Hematopoietic multipotent progenitor cell treated with erythropoietin and hydrocortisone succinate and interleukin-3 and kit ligand, for 4 days (in vitro differentiated cells): ENCODE results near the gene DNM3.
A peak's percentile ranks its signal among the peaks of the same experiment; 100 is the strongest.
"Not testable (repeated sequence)": the region's sequence is repeated elsewhere in the genome, so short reads cannot be mapped to it uniquely, and the experiment has no call there.

Experiments used
- DNase-seq: peaks from one replicate; pipeline ENCODE4 v3.0.0-alpha.2; 2015

Gene DNM3

DNA sequence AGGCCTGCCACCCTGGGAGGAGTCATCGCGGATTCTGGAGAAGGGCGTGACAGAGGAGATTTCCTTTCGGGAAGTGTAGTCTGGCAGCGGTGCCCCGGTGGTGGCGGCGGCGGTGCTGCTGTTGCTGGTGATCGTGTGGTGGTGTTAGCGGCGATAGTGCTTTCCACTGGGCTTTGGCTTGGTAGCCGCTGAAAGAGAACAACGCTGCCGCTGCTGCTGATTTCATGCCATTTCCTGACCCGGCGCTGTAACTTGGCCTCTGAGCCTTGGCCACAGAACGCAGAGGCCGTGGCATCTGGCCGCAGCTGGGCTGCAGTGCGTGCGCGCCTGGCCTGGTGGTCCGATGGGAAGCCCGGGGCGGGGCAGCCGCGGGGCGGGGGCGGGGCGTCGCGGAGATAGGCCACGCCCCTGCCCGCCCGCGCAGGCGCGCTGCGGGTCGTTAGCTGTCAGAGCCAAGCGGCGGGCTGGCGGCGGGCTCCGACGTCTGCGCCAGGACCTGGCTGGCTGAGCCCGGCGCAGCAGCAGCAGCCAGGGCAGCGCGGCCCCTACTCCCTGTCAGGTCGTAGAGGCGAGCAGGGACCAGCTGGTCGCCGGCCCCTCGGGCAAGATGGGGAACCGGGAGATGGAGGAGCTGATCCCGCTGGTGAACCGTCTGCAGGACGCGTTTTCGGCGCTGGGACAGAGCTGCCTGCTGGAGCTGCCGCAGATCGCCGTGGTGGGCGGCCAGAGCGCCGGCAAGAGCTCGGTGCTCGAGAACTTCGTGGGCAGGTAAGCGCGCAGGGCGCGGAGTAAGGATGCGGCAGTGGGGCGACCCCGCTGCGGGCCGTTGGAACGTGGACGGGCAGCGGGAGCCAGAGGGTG is at the start of gene DNM3:
DNM3 (plus strand) TSS at position 449 of the 861 bp plus-strand sequence; CDS start at position 608, 159 bp downstream.
- DNase-seq, result peak; percentile 86

DNA sequence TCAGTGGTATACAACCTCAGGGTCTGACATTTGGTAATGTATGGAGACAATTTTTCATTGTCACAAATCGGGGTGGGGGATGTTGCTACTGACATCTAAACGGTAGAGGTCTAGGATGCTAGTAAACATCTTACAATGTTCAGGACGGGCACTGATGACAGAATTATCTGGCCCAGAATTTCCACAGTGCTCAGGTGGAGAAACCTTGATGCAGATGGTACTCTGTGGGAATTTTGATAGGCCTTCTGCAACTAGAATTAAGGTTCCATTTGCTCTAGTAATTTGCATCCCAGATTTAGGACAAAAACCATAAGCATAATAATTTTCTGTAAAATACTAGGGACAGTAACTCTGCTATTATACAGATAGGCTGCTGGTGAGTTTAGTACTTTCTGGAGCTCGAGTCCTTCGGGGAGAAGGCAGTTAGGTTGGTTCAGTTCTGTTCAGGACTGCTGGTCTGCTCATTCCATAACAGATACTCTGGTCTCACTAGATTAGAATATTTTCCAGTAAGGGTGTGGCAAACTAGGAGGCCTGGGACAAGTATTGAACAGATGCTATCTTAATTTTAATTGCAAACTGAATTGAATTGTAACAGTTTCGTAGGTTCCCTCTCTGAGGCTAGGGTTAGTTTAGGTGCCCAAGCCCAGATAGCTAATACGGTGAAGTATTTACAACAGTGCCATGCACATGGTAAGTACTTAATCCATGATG is 48.5 kb upstream of the DNM3 start:
- DNase-seq, result peak; percentile 60

DNA sequence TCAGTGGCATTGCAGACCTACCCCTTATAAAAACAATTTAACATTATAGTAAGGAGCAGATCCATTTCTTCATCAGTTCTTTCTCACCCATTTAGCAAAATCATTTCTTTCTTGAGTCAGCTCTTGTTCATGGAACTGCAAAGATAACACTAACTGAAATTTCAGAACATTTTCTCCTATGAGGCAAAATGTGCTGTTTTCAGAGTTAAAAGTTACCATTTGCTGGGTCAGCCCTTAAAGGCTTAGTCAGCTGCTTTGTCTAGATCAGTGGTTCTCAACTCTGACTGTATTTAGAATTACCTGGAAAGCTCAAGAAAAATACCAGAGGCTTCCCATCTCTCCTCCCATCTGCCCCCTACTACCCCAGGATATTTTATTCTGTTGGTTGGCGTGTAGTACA is 47.7 kb upstream of the DNM3 start:
- DNase-seq, result no peak

DNA sequence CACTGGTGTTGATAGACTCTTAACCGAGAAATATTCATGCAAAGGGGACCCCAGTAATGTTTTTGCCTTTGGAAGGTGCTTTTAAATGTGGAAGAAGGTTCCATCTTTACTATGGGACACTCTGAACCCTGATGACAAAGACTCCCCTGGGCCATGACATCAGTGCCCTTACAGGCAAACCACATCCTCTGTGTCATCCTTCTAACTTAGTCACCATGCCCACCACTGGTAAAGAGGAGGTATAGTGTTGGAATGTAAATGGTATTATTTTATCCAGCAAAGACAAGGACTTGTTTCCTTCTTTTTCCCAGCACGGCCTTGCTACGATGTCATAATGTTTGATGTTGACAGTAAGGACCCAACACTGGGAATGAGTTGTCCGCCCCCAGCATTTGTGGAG is 47.2 kb upstream of the DNM3 start:
- DNase-seq, result peak; percentile 60

DNA sequence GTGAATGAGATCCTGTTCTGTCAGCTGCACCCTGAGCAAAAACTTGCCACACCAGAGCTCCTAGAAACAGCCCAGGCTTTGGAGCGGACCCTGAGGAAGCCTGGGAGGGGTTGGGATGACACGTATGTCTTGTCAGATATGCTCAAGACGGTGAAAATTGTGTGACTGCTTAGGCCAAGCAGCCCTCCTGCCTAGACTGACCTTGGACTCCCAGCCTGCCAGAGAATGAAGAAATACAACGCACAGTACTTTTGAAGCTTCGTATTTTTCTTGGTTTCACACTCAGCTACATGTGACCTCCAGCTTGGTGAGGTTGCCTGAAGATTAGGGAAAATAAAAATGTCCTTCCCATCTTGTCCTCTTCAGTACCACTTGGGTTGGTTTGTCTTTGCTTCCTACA is 44.7 kb upstream of the DNM3 start:
- DNase-seq, result no peak

DNA sequence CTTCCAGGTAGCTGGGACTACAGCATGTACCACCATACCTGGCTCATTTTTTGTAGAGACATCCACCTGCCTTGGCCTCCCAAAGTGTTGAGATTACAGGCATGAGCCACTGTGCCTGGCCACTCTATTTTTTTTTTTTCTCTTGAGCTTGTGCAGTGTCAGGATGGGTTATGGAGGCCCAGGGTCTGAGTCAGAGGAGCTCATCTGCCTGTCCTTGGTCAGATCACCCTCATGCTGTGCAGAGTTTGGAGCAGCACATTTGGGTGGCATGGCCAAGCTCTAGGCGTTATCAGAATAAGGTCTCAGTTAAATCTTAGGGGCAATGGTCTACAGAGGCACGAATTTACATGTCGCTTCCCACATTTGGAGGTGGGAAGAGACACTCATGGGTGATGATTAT is 43.0 kb upstream of the DNM3 start:
- no peak for DNase-seq

DNA sequence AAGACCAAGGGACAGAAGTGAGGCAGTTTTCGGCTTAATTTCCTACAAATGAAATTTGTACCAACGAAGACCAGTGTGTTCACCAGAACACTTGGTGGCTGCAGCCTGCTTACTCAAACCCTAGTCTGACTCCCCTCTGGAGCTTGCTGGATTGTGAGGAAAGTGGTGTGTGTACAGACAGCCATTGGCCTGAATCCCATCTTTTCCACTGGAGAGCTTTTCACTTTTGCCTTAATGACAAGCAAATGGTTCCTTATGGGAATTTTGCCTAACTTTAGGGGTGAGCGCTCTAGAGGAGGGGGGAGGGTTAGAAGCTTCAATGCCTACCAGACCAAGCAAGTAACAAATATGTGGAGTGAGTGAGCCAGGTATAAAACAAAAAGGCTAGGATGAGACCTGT is 42.5 kb upstream of the DNM3 start:
- no peak for DNase-seq

DNA sequence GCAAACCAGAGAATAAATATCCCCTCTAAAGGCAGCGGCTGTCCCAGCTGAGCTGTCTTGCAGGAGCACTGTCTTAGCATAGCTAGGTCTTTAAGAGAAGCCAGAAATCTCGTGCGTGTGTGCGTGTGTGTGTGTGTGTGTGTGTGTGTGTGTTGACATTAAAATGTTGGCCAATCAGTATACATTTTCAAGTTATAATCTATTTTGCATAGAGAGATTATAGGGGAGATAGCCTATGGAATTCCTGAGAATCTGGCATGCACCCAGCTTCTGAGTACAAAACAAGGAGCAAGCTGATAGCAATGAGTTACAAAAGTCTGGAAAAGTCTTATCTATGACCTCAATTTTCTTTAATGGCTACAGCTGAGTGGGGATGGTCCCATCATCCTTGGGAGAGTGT is 42.1 kb upstream of the DNM3 start:
- DNase-seq, result no peak

DNA sequence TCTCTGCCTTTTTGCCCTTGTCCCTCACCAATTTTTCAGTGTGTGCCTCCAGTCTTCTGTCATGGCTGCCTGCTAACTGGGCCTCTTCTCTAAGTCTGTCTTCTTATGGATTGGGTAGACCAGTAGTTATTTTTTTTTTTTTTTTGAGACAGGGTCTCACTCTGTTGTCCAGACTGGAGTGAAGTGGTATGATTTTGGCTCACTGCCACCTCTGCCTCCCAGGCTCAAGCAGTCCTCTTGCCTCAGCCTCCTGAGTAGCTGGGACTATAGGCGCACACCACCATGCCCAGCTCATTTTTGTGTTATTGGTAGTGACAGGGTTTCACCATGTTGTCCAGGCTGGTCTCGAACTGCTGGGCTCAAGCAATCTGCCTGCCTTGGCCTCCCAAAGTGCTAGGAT is 41.6 kb upstream of the DNM3 start:
- not testable (repeated sequence) for DNase-seq

DNA sequence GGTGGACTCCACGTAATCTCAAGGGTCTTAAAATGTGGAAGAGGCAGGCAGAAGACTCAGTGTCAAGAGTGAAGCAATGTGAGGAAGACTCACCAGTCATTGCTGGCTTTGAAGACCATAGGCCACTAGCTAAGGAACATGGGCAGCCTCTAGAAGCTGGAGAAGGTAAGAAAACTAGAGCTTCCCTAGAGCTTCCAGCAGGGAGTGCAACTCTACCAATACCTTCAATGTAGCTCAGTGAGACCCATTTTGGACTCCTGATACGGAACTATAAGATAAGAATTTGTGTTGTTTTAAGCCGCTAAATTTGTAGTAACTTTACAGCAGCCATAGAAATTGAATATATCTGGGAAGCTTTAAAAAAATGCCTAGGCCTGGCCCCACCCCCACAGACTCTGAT is 41.0 kb upstream of the DNM3 start:
- peak; percentile 44 for DNase-seq

DNA sequence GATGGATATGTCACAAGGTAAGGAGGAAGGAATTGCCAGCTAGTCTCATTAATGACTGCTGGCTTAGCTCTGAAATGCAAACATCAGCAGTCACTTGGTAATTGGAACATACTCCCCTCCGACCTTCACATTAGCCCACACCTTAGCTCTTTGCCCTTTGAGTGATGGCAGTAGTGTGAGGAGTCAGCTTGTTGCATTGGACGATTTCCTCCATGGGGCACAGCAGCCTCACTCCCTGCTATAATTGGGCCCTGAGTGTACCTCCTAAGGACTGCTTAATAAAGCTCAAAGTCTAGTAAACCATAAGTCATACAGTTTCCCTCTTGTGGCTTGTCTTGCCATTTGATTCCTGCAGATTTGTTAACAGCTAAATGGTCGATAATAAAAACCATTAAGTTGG is 40.4 kb upstream of the DNM3 start:
- peak; percentile 23 for DNase-seq

DNA sequence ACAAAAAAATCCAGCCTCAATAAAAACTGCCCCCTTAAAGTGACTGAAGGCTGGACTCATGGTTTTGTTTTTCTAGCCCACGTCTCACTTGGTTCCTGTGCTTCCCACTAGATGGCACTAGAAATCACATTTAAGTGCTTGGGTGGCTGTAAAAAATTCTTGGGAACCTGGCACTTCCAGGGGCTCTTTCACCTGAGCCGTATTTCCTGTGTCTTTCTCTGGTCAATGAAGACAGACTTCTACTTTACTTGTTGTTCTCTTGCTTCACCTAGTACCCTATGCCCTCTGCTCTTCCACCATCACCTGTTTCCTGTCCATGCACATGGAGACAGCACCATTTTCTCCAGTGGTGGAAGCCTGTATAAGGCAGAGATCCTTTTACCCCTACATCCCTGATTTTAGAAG is 39.8 kb upstream of the DNM3 start:
- DNase-seq, result peak; percentile 77

DNA sequence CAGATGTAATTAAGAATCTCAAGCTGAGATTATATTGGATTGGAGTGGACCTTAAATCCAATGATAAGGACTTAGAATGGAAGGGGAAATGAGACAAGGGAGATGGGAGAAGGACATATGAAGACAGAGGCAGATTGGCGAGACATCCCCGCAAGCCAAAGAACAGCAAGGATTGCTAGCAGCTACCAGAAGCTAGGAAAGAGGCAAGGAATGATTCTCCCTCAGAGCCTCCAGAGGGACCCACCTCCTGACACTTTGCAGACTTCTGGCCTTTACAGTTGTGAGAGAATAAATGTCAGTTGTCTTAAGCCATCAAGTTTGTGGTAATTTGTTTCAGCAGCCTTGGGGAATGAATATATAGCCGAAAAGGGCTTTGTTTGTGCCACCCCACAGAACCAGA is 39.1 kb upstream of the DNM3 start:
- DNase-seq, result no peak

DNA sequence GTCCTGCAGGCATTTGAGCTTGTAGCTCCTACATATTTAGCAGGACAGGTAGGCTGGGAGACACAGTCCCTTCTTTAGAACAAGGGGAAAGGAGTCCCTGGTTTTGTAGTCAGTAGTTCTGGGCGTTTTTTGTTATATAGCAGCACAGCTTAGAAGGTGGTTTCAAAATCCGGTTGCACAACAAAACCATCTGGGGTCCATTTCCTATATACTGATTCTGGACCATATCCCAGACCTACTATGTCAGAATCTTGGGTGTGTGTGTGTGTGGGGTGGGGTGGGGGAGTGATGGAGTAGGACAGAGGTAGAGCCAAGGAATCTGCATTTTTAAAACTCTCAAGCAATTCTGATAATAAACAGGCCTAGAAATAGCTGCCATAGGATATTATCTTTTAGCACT is 38.3 kb upstream of the DNM3 start:
- peak; percentile 73 for DNase-seq

DNA sequence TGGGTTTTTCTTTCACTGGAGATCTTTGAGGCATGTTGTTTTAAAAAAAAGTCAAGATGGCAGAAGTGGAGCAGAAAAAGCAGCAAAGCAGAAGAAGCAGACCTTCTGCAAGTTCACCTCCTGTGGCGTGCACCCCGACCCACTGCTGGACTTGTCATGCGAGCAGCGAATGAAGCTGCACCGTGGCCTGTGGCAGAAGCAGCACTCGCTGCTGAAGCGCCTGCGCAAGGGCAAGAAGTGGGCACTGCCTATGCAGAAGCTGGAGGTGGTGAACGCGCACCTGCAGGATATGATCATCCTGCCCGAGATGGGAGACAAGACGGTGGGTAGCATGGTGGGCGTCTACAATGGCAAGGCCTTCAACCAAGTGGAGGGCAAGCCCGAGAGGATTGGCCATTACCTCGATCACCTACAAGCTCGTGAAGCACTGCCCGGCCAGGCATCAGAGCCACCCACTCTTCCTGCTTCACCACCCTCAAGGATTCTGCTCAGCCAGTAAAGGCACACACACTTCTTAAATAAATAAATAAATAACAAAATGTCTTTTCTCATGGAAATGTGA is 37.8 kb upstream of the DNM3 start:
- no peak for DNase-seq

DNA sequence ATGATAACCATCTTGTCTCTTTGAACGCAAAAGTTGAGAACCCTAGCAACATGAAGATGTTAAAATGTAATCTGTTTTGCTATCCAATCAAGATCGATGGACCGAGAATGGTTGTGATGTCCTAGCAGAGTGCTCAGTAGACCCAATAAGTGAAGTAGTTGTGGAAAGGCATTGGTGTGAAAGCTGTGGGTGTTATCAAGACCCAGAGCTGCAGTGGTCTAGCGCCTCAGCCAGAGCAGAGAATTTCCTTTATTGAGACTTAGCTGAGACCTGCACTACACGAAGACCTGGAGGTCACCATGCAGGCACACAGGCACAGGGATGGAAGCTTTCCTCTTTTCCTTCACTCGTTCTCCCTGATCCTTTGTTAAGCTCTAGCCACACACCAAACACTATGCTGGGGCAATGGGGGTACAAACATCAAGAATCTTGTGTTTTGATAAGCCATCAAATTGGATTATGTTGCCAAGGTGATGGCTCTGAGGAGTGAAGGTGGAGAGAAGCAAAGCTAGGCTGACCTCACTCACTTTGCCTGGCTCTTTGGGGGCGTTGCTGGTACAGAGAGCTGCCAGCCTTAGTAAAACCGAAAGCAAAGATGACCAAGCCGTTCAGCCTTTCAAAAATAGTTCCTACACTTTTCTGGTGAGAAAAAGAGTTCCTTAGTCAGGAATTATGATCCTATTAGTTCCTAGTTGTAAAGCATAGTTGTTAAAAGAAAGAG is 35.7 kb upstream of the DNM3 start:
- peak; percentile 34 for DNase-seq

DNA sequence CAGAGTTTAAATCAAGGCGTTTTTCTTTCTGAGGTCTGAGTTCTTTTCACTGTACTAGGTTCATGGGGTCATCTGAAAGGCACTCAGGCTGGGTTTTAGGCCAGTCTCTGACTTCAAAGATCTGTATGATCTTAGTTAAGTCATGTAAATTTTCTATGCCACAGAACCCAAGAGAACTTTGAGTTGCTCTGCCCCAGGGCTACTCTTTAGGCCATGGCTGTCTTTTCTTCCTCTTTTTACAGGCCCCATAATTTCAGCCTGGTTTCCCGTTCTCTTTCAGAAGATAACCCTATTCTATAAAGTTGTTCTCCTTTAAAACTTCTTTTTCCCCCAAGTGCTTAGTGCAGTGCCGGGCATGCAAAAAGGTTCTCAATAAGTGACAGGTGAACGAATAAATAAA is 33.7 kb upstream of the DNM3 start:
- DNase-seq, result peak; percentile 50

DNA sequence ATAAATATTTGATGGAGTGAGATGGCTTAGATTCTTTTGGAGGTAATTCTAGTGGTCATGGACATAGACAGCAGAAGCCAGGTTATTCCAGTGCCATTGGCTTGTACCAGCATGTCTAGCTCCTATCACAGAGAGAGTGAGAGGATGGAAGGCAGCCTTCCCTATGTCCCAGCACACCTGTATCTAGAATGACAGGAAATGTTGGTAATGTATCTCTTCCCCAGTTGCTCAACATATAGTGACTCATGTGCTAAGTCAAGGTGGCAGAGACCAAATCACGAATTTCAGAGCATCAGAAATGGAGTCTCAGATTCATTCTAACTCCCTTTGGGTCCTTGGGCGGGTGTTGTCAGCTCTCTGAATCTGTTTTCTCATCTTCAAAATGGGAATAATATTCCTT is 31.5 kb upstream of the DNM3 start:
- DNase-seq, result no peak

DNA sequence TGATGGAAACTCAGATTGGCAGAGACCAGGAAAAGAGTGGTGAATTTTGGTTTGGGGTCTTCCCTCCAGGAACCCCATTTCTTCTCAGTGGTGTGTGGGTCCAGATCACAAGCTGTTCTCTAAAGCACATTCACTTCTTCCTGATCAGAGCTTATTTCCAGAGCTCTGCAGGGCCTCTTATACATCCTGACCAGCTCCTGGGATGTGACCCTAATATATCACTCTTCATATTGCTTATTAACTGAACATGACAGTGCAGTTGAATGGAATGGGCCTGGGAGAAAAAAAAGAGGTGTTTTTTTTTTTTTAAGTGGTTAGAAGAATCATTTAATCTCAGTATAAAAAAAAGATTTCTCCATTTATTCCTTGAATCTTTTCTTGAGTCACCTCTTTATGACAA is 29.6 kb upstream of the DNM3 start:
- DNase-seq, result no peak

DNA sequence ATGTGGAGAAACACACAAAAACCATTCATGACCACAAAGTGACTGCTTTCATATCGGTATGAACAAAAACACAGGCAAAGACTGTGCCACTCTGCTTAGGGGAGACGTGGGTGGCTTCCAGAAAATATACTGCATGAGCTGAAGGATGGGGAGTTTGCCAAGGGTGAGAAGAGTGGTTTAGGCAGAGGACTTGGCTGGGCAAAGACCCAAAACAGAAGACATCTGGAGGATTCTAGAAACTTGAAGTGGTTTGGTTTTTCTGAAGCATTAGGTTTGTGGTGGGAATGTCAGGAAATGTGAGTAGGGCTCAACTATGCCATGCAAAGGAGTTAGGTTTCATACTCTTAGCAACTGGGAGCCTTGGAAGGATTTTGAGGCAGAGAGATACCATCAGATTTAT is 26.6 kb upstream of the DNM3 start:
- no peak for DNase-seq

DNA sequence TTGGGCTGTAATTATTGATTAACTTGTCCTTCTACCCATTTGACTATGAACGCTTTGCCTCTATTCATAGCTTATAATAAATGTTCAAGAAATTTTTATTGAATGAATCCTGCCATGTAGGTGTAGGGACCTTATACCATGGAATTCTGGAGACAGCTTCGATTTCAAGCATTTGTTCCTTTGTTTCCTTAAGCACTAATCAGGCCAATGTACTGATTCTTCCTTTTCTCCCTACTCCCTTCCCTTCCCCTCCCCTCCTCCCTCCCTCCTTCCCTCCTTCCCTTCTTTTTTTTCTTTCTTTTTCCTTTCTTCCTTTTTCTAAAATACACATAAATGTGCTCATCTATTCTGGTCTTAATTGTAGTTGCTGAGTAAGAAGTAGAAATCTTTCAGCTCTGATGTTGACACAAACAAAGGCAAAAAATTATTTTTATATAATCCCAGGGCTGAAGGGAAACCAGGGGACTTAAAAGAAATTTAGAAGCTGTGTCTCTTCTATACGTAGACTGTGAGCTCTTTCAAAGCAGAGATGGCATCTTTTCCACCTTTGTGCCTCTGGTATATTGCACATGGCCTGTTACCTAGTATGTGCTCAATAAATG is 24.9 kb upstream of the DNM3 start:
- DNase-seq, result no peak

DNA sequence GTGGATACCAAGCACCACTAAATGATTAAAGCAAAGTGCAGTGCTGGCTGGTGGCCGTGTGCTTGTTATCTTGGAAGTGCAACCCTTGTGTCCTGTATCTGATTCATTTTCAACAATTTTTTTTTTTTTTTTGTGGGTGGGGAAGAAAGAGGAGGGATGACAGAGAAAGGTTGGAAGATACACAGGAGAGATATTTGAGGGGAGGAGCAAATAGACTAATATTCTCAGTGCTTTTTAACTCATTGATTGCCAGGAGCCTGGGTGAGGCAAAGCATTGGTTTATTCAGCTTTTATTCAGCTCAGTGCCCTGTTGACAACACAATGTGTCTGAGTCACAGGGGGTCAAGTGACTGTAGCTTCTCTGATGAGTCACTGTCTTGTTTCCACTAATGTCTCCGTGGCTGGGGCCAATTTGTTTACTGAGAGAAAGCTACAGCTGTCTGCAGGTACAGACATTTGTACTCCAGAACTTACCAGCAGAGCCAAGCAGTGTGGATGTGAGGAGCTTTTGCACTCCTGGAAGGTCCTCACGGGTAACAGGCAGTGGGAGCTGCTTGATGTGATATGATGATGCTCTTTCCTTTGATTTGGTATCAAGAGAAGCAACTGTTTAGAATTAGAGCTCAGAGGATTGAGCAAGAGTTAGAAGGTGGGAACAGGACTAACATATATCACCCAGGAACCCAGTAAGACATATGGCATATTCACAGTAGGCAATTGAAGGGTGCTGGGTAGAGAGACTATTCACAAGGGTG is 23.6 kb upstream of the DNM3 start:
- DNase-seq, result peak; percentile 66
